Activated CD4-positive, alpha-beta T cell treated with anti-CD3 and anti-CD28 coated beads for 36 hours (primary cell): ENCODE data around the gene SHISA3. TPM values are rescaled to one million over a fixed set of nuclear protein-coding genes. Genes with fewer than 3 reads are reported as not detected.

Experiments
- ATAC-seq: fragments of 200-7000 bp; cut with Tn5 transposase; one replicate; pipeline ENCODE4 v1.10.0; 2021; ENCODE audit warnings: mild to moderate bottlenecking, moderate library complexity
- CTCF ChIA-PET: fragments of 350-600 bp; sonication (Branson Sonifier 250); formaldehyde crosslinking; loops from one replicate; lab custom pipeline; 2021; ENCODE audit warnings: antibody characterized with exemption; lab: Charles Lee
- POLR2A ChIA-PET: fragments of 350-600 bp; sonication (Branson Sonifier 250); formaldehyde crosslinking; loops from one replicate; lab custom pipeline; 2021; ENCODE audit warnings: antibody characterized with exemption, inconsistent platforms; lab: Charles Lee
- DNase-seq: peaks from one replicate; pipeline ENCODE4 v3.0.0-alpha.2; 2020
- H3K27ac Mint-ChIP-seq: one replicate; pipeline ENCODE4 v1.8.0; 2021; ENCODE audit warnings: mixed read lengths
- H3K27me3 Mint-ChIP-seq: one replicate; pipeline ENCODE4 v1.8.0; 2021; ENCODE audit warnings: mixed read lengths
- H3K36me3 Mint-ChIP-seq: one replicate; pipeline ENCODE4 v1.8.0; 2021; ENCODE audit warnings: low read depth, mixed read lengths
- H3K4me1 Mint-ChIP-seq: one replicate; pipeline ENCODE4 v1.8.0; 2021; ENCODE audit warnings: mixed read lengths
- H3K4me3 Mint-ChIP-seq: one replicate; pipeline ENCODE4 v1.8.0; 2021; ENCODE audit warnings: mild to moderate bottlenecking, moderate library complexity, mixed read lengths
- H3K9me3 Mint-ChIP-seq: one replicate; pipeline ENCODE4 v1.8.0; 2021; ENCODE audit warnings: low read depth, mixed read lengths
- intact Hi-C, 2 experiments: fragments of 100-400 bp; cut with DNase I in 1 of 2; cut with micrococcal nuclease in 1 of 2; formaldehyde crosslinking; loops; one replicate each; pipeline versions ENCODE4 v1.14.2 to v1.15.1; 2022 to 2024; cut with DNase I, micrococcal nuclease
- total RNA-seq, 2 experiments: library from RNA; stranded (reverse); gene quantifications; one replicate each; pipeline ENCODE4 v1.2.3, GENCODE V29; 2021

SHISA3 gene
- total RNA-seq, 2 experiments from 2014 or later = 0.11 TPM; not detected in 1

DNA sequence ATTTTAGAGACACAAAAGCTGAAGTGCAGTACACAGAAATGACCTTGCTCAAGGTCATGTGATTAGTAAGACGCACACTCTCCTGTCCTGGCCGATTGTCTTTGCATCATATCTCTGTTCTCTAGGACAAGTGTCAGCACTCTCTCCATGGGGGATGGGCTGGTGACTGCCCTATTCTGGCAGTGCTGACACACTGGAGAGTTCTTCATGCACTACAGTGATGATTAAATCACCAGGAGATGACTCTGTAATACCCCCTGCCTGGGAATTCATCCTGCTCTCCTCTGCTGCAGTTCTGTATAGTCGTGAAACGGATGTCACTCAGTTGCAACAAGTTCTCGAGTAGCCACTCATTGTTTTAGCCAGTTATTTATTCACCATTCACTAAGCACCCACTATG, 5.3 kb upstream of the SHISA3 start:
- intact Hi-C loops = loop anchor here in 1 of 2 experiments (10.0 kb wide), 2 partner anchors 507 to 647 kb away; partner anchors contain the start of gene PHOX2B
- Mint-ChIP-seq H3K9me3 (no peaks in the 10 kb centered on the region), H3K36me3 (no peaks in the 10 kb centered on the region), H3K4me1 (peaks cover 8% of the 10 kb centered on the region), H3K4me3 (no peak overlapping the region), H3K27me3 (peaks cover 17% of the 10 kb centered on the region), H3K27ac (no peak overlapping the region)
- DNase-seq = no peak
- ChIA-PET CTCF (no interaction called here), POLR2A (no interaction called here)
- no peak for ATAC-seq

DNA sequence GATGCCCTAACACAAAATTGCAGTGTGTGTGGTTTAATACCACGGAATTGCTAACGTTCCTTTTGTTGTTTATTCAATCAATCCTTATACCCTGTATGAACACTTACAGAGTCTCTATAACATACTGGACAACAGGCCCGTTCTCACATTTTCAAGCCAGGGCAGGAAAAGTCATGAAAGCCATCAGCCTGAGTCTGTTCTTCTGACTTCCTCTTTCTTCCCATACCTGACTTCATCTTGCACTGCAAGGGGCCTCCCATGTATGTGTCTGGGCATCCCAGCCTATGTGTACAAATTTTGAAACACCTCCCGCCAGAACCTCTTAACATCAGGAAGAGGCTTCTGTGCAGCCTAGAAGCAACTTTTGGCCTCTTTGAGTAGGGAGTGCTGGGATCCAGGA, 4.9 kb upstream of the SHISA3 start:
- Mint-ChIP-seq H3K36me3 (no peaks in the 10 kb centered on the region), H3K9me3 (no peaks in the 10 kb centered on the region), H3K27me3 (peaks cover 21% of the 10 kb centered on the region), H3K27ac (no peak overlapping the region), H3K4me1 (peaks cover 10% of the 10 kb centered on the region), H3K4me3 (no peak overlapping the region)
- ChIA-PET POLR2A (no interaction called here), CTCF (no interaction called here)
- DNase-seq (no peak), ATAC-seq (no peak)
- intact Hi-C loops = loop anchor here in 1 of 2 experiments (10.0 kb wide), 2 partner anchors 508 to 648 kb away; partner anchors contain the start of gene PHOX2B

DNA sequence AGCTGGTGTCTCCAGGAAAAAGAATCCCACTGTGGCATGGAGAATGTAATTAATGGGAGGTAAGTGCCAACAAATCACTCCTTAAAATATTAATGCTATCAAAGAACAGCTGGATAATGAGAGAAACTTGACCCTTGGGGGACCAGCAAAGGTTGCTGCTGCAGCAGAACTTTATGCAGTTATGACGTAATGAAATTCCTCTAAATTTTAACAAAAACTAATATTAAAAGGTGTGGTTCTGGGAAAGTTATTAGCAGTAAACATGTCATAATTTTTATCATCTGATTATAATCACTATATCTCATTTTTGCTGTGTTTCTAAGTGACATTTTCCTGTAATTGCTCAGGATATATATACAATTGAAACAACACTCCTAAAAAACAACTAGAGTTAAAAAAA, 1.7 kb upstream of the SHISA3 start:
- no peak overlapping the region for H3K4me3 Mint-ChIP-seq
- no peak overlapping the region for H3K27ac Mint-ChIP-seq
- no peak for ATAC-seq
- H3K4me1 Mint-ChIP-seq = peaks cover 22% of the 10 kb centered on the region
- POLR2A ChIA-PET = no interaction called here
- intact Hi-C loops = loop anchor here in 1 of 2 experiments (10.0 kb wide), 2 partner anchors 511 to 651 kb away; partner anchors contain the start of gene PHOX2B
- peaks cover 48% of the 10 kb centered on the region for H3K27me3 Mint-ChIP-seq
- DNase-seq = no peak
- H3K36me3 Mint-ChIP-seq = no peaks in the 10 kb centered on the region
- CTCF ChIA-PET = interaction anchor here (1.3 kb wide), 1 partner anchor 124 kb away, joined by 3 read pairs; no protein-coding TSS in a partner anchor
- H3K9me3 Mint-ChIP-seq = no peaks in the 10 kb centered on the region

DNA sequence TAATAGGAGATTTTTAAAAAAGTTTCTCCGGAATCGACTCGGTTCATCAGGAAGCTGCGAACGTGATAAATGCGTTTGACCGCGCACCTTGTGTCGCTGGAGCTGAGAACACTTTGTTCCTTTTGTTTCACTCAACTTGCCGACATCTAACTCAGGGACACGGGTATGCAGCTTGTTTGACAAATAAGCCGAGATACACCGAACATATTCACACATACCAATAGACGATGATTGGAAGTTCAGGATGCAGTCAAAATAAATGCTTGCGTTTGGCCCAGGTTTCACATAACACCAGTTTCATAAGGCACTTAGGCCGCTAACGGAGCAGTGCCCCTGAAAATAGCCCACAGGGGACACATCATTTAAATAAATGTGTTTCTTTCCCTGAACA, 932 bp upstream of the SHISA3 start:
- DNase-seq (no peak), ATAC-seq (no peak)
- intact Hi-C loops = loop anchor here in 1 of 2 experiments (10.0 kb wide), 2 partner anchors 512 to 652 kb away; partner anchors contain the start of gene PHOX2B
- Mint-ChIP-seq H3K27ac (no peak overlapping the region), H3K27me3 (peaks cover 55% of the 10 kb centered on the region), H3K9me3 (no peaks in the 10 kb centered on the region), H3K4me1 (peaks cover 22% of the 10 kb centered on the region), H3K4me3 (peak overlapping the region; percentile 65), H3K36me3 (no peaks in the 10 kb centered on the region)
- CTCF ChIA-PET = interaction anchor here (0.7 to 1.3 kb wide), 2 partner anchors 123 to 376 kb away, joined by 3 read pairs; no protein-coding TSS in a partner anchor
- POLR2A ChIA-PET = interaction anchor here (0.6 kb wide), 1 partner anchor 49 kb away, joined by 3 read pairs; no protein-coding TSS in a partner anchor

DNA sequence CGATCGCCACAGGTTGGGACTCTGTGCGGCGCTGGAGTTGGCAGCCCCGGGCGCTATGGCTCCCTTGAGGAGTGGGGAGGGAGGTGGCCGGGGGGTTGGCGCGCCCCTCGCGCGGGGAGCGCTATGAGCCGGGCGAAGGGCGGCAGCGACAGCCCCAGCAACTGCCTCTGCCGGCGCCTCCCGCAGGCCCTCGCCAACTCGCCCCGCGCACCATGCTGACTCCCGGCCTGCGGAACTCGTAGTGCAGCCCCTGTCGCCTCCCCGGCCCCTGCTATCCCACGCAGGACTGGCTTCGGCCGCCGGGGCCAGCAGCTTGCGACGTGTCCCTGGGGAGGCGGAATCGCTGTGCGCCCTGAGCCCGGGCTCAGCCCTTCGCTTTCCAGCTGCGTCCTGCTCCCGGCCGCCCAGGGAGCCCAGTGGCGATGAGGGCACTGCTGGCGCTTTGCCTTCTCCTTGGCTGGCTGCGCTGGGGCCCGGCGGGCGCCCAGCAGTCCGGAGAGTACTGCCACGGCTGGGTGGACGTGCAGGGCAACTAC, 415 bp downstream of the SHISA3 start:
- peak; percentile 53 for ATAC-seq

DNA sequence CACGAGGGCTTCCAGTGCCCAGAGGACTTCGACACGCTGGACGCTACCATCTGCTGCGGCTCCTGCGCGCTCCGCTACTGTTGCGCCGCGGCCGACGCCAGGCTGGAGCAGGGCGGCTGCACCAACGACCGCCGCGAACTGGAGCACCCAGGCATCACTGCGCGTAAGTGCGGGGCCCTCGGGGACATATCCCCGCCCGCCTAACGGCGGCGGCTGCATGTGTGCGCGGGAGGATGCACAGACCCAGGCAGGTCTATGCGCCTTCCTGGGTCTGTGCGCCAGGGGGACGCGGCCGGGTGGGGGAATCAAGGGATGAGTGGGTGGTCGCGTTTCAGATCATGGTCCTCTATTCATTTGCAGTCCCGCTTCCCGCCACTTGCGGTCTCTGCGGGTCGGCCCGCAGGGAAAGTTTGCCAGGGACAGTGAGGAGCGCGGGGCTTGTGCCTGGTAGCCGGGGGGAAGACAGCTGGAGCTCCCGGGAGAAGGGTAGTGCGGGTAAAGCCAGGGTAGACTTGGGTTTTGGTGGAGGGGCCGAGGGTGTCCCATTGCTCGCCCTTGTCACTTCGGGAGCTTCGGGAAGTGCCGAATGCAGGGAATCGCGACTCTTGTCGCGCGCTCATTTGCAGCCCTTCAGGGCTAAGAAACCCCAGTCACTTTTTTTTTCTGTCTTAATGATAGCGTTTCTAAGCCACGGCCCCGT, 1.0 kb downstream of the SHISA3 start:
- peak; percentile 57 for DNase-seq
- Mint-ChIP-seq H3K4me3 (peak overlapping the region; percentile 58), H3K9me3 (no peaks in the 10 kb centered on the region), H3K36me3 (no peaks in the 10 kb centered on the region), H3K27me3 (peaks cover 58% of the 10 kb centered on the region), H3K4me1 (peaks cover 22% of the 10 kb centered on the region), H3K27ac (no peak overlapping the region)
- peak; percentile 63 for ATAC-seq
- ChIA-PET CTCF (no interaction called here), POLR2A (no interaction called here)
- intact Hi-C loops = loop anchor here in 1 of 2 experiments (2.0 to 10.0 kb wide), 3 partner anchors 20 to 654 kb away; partner anchors contain the start of gene PHOX2B

More for the DNA sequence above, 415 bp downstream of the SHISA3 start:
- Mint-ChIP-seq H3K36me3 (no peaks in the 10 kb centered on the region), H3K4me3 (peak overlapping the region; percentile 65), H3K27me3 (peaks cover 58% of the 10 kb centered on the region), H3K9me3 (no peaks in the 10 kb centered on the region), H3K4me1 (peaks cover 22% of the 10 kb centered on the region), H3K27ac (no peak overlapping the region)
- intact Hi-C loops = loop anchor here in 1 of 2 experiments (2.0 to 10.0 kb wide), 3 partner anchors 21 to 653 kb away; partner anchors contain the start of gene PHOX2B
- POLR2A ChIA-PET = no interaction called here
- DNase-seq = peak; percentile 38
- CTCF ChIA-PET = no interaction called here

DNA sequence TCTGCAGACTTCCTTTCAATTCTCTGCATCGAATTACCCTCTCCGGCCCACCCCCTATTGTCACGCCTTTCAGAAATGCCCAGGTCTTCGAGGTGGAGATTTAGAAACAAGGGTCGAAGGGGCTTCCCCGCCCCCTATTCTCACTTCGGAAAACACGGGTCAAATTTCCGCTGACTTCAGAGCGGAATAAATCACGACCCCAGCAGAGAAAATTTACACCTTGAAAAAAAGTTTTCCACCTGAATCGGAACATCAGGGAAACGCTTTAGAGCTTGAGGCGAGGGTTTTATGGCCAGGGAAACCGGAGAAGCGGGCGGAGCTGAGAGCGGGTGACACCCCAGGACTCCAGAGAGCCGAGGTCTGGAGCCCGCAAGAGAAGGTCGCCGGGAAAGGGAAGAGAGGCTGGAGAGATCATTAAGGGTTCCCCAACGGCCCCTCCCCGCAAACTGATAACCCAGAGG, 1.6 kb downstream of the SHISA3 start:
- Mint-ChIP-seq H3K27me3 (peaks cover 58% of the 10 kb centered on the region), H3K36me3 (no peaks in the 10 kb centered on the region), H3K27ac (no peak overlapping the region), H3K4me3 (peak overlapping the region; percentile 58), H3K4me1 (peaks cover 22% of the 10 kb centered on the region), H3K9me3 (no peaks in the 10 kb centered on the region)
- DNase-seq (no peak), ATAC-seq (no peak)
- intact Hi-C loops = loop anchor here in 1 of 2 experiments (2.0 to 10.0 kb wide), 3 partner anchors 20 to 654 kb away; partner anchors contain the start of gene PHOX2B
- ChIA-PET CTCF (interaction anchor here (2.1 kb wide), 1 partner anchor 121 kb away, joined by 6 read pairs; no protein-coding TSS in a partner anchor), POLR2A (no interaction called here)

DNA sequence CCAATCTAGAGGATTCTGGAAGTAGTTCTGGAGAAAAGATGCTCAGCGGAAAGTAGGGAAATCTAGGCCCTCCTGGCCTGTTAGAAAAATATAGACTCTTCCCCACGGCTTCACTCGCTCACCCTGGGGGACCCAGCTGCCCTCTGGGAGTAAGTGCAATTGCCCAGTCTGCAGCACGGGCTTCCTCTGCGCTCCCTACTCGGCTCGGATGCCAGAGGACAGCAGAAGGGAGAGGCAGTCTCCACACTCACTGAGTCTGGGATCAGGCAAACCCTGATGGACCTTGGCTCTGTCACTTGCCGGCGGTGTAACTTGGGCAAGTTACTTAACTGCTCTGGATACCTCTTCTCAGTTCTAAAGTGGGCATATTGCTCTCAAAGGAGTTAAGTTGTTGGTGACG, 2.1 kb downstream of the SHISA3 start:
- Mint-ChIP-seq H3K4me3 (no peak overlapping the region), H3K27ac (no peak overlapping the region), H3K9me3 (no peaks in the 10 kb centered on the region), H3K4me1 (peaks cover 22% of the 10 kb centered on the region), H3K27me3 (peaks cover 58% of the 10 kb centered on the region), H3K36me3 (no peaks in the 10 kb centered on the region)
- no peak for DNase-seq
- intact Hi-C loops = loop anchor here in 1 of 2 experiments (2.0 to 10.0 kb wide), 3 partner anchors 19 to 655 kb away; partner anchors contain the start of gene PHOX2B
- ChIA-PET CTCF (interaction anchor here (1.9 to 2.1 kb wide), 2 partner anchors 27 to 120 kb away, joined by 6 read pairs; no protein-coding TSS in a partner anchor), POLR2A (interaction anchor here (0.7 kb wide), 1 partner anchor 242 kb away, joined by 3 read pairs; no protein-coding TSS in a partner anchor)
- no peak for ATAC-seq

DNA sequence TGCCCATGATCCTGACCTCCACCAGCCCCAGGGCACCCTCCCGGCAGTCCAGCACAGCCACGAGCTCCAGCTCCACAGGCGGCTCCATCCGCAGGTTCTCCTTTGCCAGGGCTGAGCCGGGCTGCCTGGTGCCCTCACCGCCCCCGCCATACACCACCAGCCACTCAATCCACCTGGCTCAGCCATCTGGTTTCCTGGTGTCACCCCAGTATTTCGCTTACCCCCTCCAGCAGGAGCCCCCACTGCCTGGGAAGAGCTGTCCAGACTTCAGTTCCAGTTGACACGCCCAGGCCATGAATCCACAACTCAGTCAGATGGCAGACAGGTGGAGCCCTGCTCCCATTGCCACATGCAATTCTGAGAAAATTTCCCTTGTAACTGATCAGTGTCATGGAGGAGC, 3.9 kb downstream of the SHISA3 start:
- ATAC-seq (no peak), DNase-seq (no peak)
- H3K4me3 Mint-ChIP-seq = no peak overlapping the region
- peaks cover 22% of the 10 kb centered on the region for H3K4me1 Mint-ChIP-seq
- H3K27me3 Mint-ChIP-seq = peaks cover 49% of the 10 kb centered on the region
- H3K27ac Mint-ChIP-seq = no peak overlapping the region
- intact Hi-C loops = no loop called here
- no peaks in the 10 kb centered on the region for H3K9me3 Mint-ChIP-seq
- CTCF ChIA-PET = interaction anchor here (1.1 to 2.1 kb wide), 3 partner anchors 29 to 119 kb away, joined by 5 to 6 read pairs (median 6); no protein-coding TSS in a partner anchor
- POLR2A ChIA-PET = no interaction called here
- H3K36me3 Mint-ChIP-seq = peaks cover 1% of the 10 kb centered on the region

DNA sequence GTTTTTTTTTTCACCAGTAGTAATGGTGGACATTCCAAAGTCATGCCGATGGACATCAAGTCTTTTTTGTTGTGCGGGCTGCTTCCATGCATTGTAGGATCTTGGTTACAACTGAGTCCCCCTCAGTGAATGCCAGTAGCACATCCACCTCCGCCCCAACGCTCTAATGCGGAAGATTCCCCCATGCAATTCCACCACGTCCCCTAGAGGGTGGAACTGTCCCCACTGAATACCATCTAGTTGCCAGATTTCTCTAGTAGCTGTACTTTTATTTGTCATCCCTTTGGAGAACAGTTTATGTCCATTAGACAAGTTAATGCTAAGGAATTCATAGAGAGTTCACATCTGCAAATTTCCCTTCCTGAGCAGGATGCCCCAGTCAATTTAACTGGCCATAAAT, 6.7 kb downstream of the SHISA3 start:
- DNase-seq (no peak), ATAC-seq (no peak)
- intact Hi-C loops = no loop called here
- peaks cover 2% of the 10 kb centered on the region for H3K4me1 Mint-ChIP-seq
- ChIA-PET POLR2A (no interaction called here), CTCF (interaction anchor here (1.1 kb wide), 1 partner anchor 120 kb away, joined by 4 read pairs; no protein-coding TSS in a partner anchor)
- H3K36me3 Mint-ChIP-seq = peaks cover 2% of the 10 kb centered on the region
- peaks cover 26% of the 10 kb centered on the region for H3K27me3 Mint-ChIP-seq
- no peaks in the 10 kb centered on the region for H3K9me3 Mint-ChIP-seq
- H3K4me3 Mint-ChIP-seq = no peak overlapping the region
- no peak overlapping the region for H3K27ac Mint-ChIP-seq

DNA sequence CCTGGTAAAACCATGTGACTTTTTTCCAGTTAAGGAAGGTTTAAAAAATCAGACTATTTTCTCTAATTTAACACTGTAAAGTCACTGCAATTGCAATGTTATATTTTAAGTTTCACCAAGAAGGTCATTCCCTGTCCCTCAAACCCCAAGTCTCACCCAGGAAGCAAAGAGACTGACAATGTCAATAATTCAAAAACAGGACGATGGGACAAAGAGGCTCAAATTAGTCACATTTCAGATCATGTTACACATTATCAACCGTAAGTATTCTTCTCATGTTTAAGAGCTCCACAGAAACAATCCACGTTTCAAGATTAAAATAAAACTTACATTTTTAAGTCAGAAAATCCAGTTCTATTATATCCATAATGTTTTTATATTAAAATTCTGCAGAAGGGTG, 13.2 kb downstream of the SHISA3 start:
- Mint-ChIP-seq H3K4me1 (no peaks in the 10 kb centered on the region), H3K36me3 (peaks cover 24% of the 10 kb centered on the region), H3K4me3 (no peak overlapping the region), H3K27me3 (no peaks in the 10 kb centered on the region), H3K27ac (no peak overlapping the region), H3K9me3 (no peaks in the 10 kb centered on the region)
- no peak for ATAC-seq
- ChIA-PET POLR2A (no interaction called here), CTCF (no interaction called here)
- no peak for DNase-seq
- intact Hi-C loops = no loop called here
